Stimulated activated CD8-positive, alpha-beta memory T cell treated with anti-CD3 and anti-CD28 coated beads, Interleukin-2, amount 100 ng/mL, for 1 hour (primary cell): ENCODE measurements around the gene TREX2.

ENCODE experiments used
- DNase-seq, 2 donors: peaks; one replicate each; pipeline ENCODE4 v3.0.0-alpha.2; 2020; ENCODE audit warnings: low read depth in 2 of 2

The TREX2 gene

DNA sequence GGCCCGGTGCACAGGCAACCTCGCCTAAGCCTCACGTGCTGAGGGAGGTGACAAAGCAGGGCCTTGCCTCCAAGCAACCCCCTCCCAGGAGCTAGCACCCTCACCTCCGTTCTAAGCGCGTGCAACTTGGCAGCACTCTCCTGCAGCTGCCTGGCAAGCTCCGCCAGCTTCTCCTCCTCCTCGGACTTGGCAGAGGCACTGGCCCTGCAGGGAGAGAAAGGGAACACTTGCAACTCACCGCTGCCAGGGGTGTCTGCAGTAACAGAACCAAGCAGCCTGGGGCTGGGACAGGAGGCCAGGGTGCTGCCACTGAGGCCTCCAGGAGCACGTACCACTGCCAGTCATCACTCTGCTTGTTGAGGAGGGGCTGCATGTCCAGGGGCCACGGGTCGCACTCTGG lies 10.3 kb upstream of the TREX2 start:
- no peak for DNase-seq

DNA sequence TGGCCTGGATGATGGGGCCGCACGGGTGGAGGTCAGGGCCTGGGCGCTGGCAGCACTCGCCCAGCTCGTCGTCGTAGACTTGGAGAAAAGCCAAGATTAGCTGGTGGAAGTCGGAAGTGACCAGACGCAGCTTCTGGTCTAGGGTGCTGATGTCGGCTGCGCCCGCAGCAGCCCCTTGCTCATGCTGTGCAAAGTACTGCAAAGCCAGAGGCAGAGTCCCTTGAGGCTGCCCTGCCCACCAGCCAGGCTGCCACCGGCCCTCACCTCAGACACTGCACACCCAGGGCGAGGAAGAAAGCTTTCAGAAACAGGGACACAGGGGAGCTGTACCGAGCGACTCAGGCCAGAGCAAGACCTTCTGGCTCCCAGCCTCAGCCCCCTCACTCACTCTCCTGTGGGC lies 9.7 kb upstream of the TREX2 start:
- DNase-seq: no peak

DNA sequence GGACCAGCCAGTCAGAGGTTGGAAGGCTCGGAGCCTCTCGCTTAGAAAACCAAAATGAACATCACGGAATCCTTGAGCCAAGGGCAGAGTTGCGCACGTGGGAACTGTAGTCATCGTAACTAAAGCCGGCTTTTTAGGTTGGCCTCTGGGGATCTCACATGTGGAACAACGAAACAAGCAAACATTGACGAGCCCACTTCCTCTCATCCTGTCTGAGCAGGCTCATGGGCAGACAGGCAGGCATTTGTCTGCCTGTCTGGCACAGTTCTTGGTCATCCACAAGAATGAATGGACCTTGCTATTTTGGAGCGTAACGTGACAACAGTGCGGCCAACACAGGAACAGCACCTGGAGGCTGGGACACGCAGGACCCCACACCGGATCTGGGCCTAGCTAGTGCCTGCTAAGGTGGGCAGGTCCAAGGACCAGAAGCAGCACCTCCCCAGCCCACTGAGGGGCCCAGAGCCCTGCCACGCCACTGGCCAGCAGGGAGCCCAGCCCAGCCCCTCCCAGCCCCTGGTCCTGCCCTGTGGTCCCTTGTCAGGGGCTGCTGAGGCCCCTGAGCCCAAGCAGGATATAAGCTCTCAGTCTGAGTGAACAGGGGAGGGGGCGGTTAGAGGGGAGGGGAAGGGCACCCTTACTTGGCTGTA lies 9.2 kb upstream of the TREX2 start:
- no peak for DNase-seq

DNA sequence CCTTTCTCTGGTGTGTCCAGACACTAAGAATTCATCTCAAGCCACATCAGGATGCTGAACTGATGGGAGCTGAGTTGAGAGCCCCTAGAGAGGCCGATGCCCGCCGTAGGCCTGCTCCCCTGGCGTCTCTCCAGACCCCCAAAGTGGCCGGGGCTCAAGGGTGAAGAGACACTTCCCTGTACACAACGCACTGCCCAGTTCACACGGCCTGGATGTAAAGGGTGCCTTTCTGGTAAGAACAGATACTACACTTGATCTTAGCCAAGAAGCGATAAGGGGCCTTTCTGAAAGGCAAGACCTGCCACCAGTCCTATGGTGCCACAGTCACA lies 5.1 kb upstream of the TREX2 start:
- no peak for DNase-seq

DNA sequence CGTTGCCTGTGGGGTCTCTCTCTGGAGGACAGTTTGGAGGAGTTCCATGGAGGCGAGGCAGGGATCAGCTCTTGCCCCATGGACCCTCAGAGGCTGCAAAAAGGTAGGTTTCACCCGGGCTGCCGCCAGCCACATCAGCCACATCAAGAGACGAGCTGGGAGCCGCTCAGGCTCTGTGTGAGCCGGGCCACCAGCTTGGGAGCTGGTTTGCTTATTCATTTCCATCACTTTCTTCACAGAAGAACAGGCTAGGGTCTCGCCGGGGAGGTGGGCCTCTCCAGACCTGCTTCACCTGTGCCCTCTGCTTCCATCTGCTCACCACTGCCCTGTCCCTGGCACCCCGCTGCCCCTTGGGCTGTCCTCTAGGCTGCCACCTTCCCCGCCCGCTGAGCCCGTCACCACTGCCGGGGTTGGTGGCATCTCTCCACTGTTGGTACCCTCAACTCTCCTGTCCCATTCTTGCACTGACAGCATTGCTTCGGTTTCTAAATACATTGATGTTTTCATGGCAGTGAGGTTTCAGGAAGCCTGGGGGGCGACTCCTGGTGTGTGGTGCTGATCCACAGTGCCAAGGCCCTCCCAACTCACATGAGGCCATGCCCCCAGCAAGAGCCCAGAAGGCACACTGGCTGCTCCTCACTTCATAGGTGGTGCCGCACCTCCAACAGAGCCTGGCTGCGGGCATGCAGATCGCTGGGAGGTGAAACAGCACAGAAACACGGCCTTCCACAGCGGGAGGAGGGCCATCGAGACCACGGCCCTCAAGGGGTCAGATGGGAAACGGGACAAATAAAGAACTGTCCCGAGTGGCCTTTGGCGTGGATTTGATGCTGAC lies 4.5 kb upstream of the TREX2 start:
- no peak for DNase-seq

DNA sequence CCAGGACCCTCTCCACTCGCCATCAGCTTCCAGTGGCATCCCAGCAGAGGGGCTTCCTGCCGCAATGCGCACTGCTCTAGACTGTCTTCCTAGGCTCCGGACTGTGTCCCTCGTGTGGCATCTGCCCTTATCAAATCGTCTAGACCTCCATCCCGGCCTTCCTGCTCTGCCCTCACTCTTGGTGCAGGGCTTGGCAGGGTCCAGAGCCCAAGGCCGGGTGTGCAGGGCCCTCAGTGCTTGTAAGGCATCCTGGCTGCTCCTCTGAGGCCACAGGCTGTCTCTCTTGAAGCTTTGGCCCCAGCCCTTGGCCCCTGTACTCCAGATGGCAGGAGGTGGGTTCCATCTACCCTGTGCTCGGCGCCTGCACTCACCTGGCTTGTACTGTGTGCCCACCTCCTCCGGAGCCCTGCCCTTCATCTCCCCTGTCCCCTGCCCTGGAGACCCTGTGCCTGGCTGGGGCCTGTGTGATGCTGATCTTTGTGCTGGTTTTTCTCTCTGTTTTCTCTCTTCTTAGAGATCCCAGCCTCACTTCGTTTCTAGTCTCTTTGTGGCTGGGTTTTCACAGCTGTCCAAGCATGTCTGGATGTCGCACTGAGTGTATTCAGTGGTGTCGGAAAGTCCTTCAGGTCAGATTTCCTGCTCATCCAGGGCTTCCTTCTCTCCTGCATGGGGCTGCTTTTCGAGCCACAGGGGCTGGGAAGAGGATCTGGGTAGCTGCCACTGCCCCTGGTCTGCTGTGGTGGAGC lies 3.7 kb upstream of the TREX2 start:
- no peak for DNase-seq

DNA sequence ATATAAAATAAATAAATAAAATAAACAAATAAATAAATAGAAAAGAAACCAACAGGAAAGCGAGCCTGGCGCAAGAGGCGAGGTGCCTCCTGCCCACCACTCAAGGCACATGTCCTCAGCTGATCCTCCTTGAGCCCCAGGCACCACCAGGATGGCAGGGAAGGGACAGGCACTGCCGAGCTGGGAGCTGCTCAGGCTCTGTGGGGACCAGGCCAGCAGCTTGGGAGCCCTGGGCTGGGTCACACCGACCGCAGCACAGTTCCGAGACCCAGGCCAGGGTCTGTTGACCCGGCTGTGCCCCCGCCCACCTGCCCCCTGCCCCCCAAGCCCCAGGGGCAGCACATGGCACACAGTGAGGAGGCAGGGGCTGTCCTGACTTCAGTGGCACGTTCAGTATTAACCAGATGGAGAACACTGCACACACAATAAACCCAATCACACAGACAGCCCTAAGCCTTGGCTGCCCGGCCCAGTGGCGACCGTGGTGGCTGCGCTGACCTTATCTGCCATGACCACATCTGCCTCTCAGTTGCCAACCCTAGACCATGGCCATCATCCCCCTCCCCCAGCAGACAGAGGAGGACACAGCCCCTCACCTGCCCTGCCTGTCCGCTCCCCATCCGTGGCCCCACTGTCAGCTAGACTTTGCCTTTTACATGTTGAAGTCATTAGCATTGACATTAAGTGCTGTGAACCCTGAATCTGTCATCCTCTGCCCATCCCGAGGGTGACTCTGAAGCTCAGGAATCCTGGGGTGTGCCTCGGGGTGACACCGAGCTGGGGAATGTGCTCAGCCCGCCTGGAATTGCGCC lies 2.9 kb upstream of the TREX2 start:
- DNase-seq: no peak

DNA sequence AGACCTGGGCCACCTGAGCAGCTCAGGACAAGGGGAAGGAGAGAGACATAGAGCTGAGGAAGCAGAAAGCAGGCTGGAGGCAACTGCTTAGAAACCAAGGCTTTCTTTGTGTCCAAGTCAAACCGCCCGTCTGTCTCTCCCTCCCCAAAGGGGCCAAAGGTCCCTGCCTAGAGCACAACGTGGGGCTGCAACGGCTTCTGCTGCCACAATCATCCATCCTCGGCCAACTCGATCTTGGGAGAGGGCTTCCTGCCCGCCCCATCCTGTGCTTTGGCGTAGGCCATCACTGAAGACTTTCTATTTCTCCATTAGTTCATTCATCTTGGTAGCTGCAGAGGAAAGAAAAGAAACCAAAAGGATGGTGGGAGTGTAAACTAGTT lies 1.7 kb upstream of the TREX2 start:
- no peak for DNase-seq

DNA sequence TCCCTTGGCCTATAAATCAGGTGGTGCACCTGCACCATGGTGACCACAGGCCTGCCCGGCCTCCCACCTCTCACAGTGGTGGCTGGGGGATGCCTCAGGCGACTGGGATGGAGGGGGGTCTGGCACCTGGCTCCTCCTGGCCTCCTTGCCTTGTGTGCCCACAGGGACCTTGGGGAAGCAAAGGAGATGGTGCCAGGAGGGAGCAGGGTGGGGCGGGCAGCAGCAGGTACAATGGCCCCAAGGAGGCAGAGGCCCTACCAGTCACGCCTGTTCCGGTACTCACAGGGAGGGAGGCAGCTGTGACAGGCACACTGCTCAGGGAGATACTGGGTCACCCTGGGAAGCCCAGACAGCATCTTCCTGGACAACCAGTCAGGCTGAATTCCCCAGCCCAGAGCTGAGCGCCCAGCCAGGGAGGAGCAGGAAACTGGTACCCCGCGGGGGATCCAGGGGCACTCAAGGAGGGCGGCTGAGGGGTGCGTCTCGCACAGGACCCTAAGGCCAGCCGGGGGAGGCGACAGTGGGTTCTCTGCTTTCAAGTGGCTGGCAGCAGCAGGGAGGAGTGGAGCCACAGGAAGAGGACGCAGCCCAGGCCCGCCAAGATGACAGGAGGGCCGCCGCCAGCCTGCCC lies 1.2 kb upstream of the TREX2 start:
- no peak for DNase-seq

DNA sequence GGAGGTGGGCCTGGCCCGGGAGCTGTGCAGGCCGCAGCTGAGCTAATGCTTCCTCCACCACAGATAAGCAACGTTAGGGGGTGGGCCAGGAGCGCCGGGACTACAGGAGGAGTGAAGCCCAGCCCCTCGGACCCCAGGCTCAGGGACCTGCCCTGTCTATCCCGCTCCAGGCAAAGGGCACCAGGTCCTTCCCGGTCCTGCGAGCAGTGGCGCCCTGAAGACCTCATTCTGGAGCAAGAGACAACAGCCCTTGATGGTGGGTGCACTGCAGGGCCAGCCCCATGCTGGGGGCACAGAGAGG lies 730 bp upstream of the TREX2 start:
- DNase-seq: no peak

DNA sequence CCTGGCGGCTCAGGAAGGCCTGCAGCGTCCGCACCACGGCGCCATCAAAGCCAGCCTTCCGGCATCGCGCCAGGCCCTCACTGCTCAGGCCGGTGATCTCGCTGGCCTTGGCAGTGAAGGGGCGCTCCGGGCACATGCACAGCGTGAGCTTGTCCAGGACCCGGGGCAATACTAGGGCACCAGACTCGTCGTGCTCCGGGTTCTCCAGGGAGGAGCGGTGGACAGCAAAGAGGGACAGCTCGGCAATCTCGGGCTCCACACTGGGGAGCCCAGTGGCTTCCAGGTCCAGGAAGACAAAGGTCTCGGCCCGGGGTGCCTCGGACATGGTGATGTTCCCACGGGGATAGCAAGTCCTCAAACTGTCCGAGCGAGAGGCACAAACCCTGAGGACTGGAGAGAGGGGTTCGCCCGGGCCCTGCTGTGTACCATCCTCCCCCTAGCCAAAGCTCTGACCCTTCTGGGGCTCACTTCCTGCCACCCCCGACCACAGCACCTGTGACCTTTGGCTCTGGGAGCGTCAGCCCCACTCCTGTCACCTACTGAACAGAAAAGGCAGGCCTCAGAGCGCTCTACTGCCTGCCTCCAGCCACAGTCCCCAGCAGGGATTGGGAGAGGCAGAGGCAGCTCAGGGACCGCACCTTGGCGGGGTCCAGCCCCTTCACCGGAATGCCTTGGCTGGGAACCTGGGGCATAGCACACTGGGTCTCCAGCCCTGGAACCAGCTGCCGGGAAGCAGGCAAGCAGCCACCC lies 575 bp downstream of the TREX2 start:
- no peak for DNase-seq

DNA sequence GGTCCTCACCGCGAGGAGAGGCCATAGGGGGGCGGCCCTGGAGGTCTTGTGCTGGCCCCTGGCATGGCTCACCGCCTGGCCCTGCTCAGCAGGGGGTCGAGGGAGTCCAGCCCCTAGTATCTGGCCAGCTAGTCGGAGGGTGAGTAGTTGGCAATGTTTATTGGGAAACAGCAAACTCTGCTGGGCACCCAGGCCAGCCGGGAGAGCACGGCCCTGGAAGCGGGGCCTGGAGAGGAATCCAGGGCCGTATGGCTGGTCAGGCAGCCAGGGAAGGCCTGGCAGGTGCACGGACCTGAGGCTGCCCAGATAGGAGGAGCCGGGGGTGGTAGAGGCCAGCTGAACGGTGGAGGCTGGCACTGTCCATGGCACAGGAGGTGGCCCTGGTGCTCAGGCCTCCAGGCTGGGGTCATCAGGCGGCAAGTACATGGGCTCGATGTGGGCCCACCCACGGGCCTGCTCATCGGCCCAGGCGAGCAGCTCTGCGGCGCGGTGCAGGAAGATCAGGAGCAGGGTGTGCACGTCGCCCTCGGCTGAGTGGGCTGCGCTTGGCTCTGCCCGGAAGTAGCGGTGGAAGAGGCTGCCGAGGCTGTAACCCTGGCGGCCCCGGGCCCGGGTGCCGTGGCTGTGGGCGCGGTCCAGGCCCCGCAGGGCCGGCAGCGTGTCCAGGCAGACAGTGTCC lies 1.4 kb downstream of the TREX2 start:
- DNase-seq: no peak

DNA sequence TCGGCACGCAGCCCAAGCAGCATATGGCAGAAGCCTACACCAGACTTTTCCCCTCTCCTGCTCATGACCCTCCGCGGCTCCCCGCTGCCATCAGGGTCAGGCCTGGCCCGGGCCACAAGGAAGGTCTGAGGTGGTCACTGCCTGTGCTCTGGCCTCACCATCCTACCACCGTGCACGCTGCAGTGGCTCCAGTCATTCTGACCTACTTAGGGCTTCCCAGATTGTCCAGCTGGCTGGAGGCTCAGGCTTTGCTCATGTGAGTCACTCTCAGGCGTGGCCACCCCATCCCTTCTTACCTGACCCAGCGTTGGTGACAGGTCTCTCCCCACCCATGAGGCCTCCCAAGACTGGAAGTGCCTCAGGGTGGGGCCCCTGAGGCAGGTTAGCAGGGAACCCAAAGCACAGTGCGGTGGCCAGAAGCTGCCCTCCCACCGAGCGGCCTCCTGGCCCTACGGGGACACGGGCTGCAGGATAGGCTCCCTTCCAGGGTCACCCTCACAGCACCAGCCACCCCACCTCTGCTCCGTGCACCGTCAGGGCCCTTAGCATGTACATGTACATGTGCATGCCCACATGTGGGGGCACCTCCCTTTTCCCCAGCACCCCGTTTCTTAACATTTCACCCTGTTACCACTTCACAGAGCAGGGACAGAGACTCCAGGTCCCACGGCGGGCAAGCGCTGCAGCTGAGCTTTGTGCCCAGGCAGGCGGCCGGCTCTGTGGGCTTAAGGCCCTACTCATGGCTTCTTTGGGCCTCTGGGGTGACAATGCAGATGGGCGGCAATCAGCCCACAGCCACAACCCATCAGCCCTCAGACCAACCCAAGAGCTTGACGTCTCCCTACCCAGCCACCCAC lies 2.2 kb downstream of the TREX2 start:
- no peak for DNase-seq

DNA sequence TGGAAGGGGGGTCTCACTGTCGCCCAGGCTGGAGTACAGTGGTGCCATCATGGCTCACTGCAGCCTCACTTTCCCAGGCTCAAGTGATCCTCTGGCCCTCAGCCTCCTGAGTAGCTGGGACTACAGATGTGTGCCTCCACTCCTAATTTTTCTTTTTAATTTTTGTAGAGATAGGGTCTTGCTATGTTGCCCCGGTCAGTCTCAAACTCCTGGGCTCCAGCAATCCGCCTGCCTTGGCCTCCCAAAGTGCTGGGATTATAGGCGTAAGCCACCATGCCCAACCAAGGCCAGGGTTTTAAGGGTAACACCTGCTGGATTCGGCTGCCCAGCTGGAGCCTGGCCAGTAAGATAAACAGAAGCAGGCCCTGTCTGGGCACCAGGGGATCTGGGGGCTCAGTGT lies 3.4 kb downstream of the TREX2 start:
- no peak for DNase-seq

DNA sequence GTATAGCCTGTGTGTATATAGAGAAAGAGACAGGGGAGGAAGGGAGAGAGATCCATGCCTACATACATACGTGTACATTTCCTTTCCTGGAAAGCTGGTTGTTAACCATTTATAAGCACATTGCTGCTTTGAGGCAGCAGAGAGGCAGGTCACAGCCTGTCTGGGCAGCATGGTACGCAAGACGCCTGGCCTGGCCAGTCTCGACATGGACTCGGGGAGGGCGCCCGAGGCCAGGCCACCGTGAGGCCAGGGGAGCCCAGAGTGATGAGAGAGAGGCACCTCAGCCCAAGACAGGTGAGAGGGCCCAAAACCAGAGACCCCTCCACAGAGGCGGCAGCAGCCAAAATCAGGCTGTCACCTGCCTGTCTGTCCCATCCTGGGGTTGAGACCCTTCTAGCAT lies 3.9 kb downstream of the TREX2 start:
- DNase-seq: no peak

DNA sequence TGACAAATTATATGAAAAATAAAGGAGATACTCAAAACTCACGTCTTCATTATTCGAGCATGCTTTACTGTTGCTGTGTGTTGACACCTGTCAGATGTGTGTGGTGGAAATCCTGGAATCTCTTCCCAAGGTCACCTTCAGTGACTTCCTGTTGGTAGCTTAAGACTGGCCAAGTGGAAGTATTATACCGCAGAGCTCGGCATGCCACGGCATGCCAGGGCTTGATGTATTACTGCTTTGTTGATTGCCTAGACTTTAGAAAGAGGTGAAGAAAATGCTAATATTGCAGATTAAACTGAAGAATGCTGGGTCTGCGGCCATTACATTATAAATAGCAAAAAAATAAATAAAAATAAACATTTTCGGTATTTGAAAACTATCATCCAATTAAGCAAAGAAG lies 4.6 kb downstream of the TREX2 start:
- DNase-seq: no peak

DNA sequence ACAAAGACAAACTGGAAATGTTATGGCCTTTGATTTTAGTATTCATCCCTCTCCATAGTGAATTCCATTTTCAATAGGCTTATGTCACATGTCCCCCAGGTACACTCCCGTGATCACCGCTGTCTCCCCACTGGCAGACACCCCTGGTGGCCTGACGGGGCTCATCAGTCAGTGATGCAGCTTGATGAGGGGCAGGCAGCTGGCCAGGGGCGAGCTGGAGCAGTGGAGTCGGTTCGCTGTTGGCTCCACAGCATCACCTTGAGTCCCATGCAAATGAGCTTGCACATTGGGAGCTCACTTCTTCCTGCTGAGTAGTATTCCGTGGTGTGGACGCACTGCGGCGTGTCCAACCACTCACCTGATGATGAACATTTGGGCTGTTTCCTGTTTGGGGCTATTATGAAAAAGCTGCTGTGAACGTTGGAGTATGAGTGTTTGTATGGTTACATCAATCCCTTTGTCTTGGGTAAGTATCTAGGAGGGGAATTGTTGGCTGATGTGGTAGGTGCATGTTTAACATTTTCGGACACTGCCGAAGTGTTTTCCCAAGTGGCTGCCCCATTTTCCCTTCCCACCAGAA lies 5.2 kb downstream of the TREX2 start:
- DNase-seq: no peak

DNA sequence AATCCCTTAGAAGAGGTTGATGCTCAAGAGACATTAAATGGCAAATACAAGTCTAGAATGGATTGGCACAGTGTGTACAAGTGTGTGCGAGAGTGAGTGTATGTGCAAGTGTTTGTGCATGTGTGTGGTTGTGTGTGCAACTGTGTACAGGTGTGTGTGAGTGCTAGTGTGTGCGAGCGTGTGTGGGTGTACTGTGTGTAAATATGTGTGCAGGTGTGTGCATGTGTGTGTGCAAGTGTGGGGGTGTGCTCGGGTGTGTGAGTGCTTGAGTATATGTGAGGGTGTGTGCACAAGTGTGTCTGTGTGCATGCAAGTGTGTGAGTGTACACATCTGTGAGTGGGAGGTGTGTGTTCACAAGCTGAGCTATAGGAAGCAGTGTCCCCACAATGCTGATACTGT lies 5.9 kb downstream of the TREX2 start:
- no peak for DNase-seq

DNA sequence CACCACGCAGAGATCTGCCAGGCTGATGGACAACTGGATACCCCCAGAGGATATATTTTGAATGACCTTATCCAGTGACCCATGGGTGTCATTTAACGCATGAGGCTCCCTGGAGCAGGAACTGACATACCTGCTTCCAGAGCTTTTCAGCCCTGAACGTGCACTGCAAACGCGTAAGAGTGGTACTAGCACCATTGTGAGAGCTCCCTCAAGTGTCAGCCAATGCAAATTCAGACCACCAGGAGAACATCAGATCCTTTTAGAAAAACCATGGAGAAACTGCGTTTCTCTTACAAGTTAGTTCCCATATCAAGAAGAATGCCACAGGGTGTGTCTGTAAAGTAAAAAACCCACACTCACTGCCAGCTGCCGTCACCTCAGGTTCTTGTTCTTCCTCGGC lies 7.3 kb downstream of the TREX2 start:
- DNase-seq: no peak
